HuH-7.5 (cell line): ENCODE results near the gene LRP6.

ENCODE experiments used
- DNase-seq: peaks from one replicate; pipeline ENCODE4 v3.0.0; 2011; ENCODE audit warnings: low spot score

The LRP6 gene

DNA sequence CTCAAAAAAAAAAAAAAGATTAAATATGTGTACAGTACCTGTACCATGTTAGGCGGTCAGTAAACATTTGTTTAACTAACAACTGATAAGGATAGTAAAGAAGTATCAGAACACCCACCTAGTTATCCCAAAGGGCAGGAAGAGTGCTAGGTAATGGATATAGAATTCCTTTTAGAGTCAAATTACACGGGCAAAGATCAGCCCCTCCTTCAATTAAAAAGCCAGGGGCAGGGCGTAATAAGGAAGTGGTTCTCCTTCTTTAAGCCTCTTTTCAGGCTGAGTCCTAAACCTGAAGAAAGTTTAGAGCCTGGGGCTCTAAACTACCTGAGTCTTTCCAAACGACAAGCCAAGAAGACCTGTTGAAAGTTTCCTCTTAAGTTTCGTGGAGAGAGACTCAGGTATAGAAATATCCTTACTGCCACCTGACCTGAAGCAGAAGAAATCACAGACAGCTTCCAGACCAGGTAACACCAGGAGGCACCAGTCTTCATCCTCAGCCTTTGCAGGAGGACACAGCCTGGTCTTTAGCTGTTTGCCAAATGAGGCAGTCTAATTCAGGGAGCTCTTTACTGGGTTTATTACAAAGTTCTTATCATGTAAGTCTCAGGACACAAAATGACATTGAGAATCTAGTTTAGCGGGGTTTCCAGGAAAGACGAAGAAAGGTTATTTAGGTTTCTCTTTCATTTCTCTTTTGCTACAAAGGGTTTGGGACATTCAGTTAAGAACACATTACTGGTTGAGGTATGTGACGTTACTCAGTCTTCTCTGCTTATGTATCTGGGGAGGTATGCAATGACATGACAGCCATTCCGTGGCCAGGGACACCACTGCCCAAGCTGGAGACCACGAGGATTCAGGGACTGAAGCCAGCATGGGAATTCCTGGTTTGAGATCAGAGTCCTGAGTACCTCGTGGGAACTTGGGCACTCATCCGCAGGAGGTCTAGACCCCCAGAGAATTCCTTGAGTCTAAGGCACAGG, 195.9 kb downstream of the LRP6 start, which contains the start of gene BCL2L14:
BCL2L14 (plus strand) TSS at position 266 of the 983 bp plus-strand sequence. CDS start 8,367 bp downstream, outside the sequence.
- no peak for DNase-seq

- DNase-seq, result no peak
Observed at GRCh38 chr12:12069821-12070548, 196.9 kb downstream of the LRP6 start.

DNA sequence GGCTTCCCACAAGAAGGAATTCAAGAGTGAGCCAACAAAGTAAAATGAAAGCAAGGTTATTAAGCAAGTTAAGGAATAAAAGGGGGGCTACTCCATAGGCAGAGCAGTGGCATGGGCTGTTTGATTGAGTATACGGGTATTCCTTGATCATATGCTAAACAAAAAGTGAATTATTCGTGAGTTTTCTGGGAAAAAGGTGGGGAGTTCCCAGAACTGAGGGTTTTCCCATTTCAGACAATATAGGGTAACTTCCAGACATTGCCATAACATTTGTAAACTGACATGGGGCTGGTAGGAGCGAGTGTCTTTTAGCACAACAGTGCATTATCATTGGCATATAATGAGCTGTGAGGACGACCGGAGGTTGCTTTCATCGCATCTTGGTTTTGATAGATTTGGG, 198.1 kb downstream of the LRP6 start:
- DNase-seq, result no peak
